HEK293 (cell line): ENCODE measurements around the gene ADRA2B.

Experiments
- CTCF ChIA-PET: fragments of 350-600 bp; formaldehyde crosslinking; extraction: SDS; loops from one replicate; lab custom pipeline; 2021; ENCODE audit warnings: antibody characterized with exemption; lab: Yijun Ruan, JAX
- POLR2A ChIA-PET: fragments of 300-600 bp; formaldehyde crosslinking; extraction: SDS; loops from one replicate; lab custom pipeline; 2020; ENCODE audit warnings: antibody characterized with exemption, inconsistent platforms; lab: Yijun Ruan, JAX
- H3K27ac ChIP-seq: fragments of 200-500 bp; sonication (Bioruptor generic); 2 replicates; pipeline ENCODE4 v1.5.1; 2014; ENCODE audit warnings: low read depth, low read length, control low read depth, inconsistent platforms; ENCODE audit errors: extremely low read depth
- H3K36me3 ChIP-seq, 2 experiments: fragments of 200-500 bp in 1 of 2; sonication (Bioruptor generic) in 1 of 2; 1 replicate in 1 of 2; 2 replicates in 1 of 2; pipeline ENCODE4 v1.5.1; 2014 to 2017; ENCODE audit warnings: inconsistent platforms in 2 of 2, low read length in 2 of 2; ENCODE audit not compliant: control insufficient read depth in 2 of 2, insufficient read depth in 1 of 2
- H3K4me1 ChIP-seq: fragments of 200-500 bp; sonication (Bioruptor generic); 2 replicates; pipeline ENCODE4 v1.5.1; 2014; ENCODE audit warnings: mild to moderate bottlenecking, low read length, inconsistent platforms; ENCODE audit not compliant: control insufficient read depth, insufficient read depth
- H3K4me3 ChIP-seq: 2 replicates; pipeline ENCODE4 v1.5.1; 2011; ENCODE audit warnings: low read depth, mild to moderate bottlenecking, control low read depth, low read length, moderate library complexity
- H3K9me3 ChIP-seq: fragments of 200-500 bp; sonication (Bioruptor generic); 2 replicates; pipeline ENCODE4 v1.5.1; 2014; ENCODE audit warnings: low read depth, low read length, inconsistent platforms; ENCODE audit not compliant: control insufficient read depth, insufficient read depth
- GFI1B ChIP-seq: fragments of 450-650 bp; formaldehyde crosslinking; IDR thresholded peaks from 2 replicates; pipeline ENCODE4 v1.5.1; 2016; ENCODE audit warnings: missing biosample characterization, missing genetic modification characterization
- KLF8 ChIP-seq: fragments of 450-650 bp; formaldehyde crosslinking; IDR thresholded peaks from 2 replicates; pipeline ENCODE4 v1.5.1; 2016; ENCODE audit warnings: missing biosample characterization, missing genetic modification characterization
- RBAK ChIP-seq: fragments of 450-650 bp; formaldehyde crosslinking; IDR thresholded peaks from 2 replicates; pipeline ENCODE4 v1.5.1; 2016; ENCODE audit warnings: missing biosample characterization, missing genetic modification characterization
- REPIN1 ChIP-seq: fragments of 450-650 bp; formaldehyde crosslinking; IDR thresholded peaks from 2 replicates; pipeline ENCODE4 v1.5.1; 2017; ENCODE audit warnings: missing biosample characterization, missing genetic modification characterization, low read depth
- TCF7L2 ChIP-seq: IDR thresholded peaks from 2 replicates; pipeline ENCODE4 v1.6.1; 2011; ENCODE audit warnings: low read depth, mild to moderate bottlenecking, inconsistent platforms, low read length, moderate library complexity, borderline replicate concordance
- TRIM28 ChIP-seq: IDR thresholded peaks from 2 replicates; pipeline ENCODE4 v1.6.1; 2011; ENCODE audit warnings: low read length, control low read depth, borderline replicate concordance
- ZBTB8A ChIP-seq: fragments of 450-650 bp; formaldehyde crosslinking; IDR thresholded peaks from 2 replicates; pipeline ENCODE4 v1.5.1; 2016; ENCODE audit warnings: missing biosample characterization, missing genetic modification characterization
- ZNF140 ChIP-seq: fragments of 450-650 bp; formaldehyde crosslinking; IDR thresholded peaks from 2 replicates; pipeline ENCODE4 v1.5.1; 2016; ENCODE audit warnings: missing biosample characterization, missing genetic modification characterization
- ZNF155 ChIP-seq: fragments of 450-650 bp; formaldehyde crosslinking; IDR thresholded peaks from 2 replicates; pipeline ENCODE4 v1.5.1; 2016; ENCODE audit warnings: missing biosample characterization, missing genetic modification characterization
- ZNF184 ChIP-seq: fragments of 450-650 bp; IDR thresholded peaks from 2 replicates; pipeline ENCODE4 v1.5.1; 2018; ENCODE audit warnings: missing biosample characterization, mild to moderate bottlenecking, missing genetic modification characterization
- ZNF202 ChIP-seq: fragments of 450-650 bp; formaldehyde crosslinking; IDR thresholded peaks from 2 replicates; pipeline ENCODE4 v1.5.1; 2016; ENCODE audit warnings: missing biosample characterization, missing genetic modification characterization, borderline replicate concordance
- ZNF211 ChIP-seq: fragments of 450-650 bp; formaldehyde crosslinking; IDR thresholded peaks from 2 replicates; pipeline ENCODE4 v1.5.1; 2016; ENCODE audit warnings: low read depth, missing biosample characterization, missing genetic modification characterization
- ZNF24 ChIP-seq: fragments of 450-650 bp; formaldehyde crosslinking; IDR thresholded peaks from 2 replicates; pipeline ENCODE4 v1.5.1; 2016; ENCODE audit warnings: missing biosample characterization, missing genetic modification characterization
- ZNF311 ChIP-seq: fragments of 450-650 bp; formaldehyde crosslinking; IDR thresholded peaks from 2 replicates; pipeline ENCODE4 v1.5.1; 2017; ENCODE audit warnings: missing biosample characterization, missing genetic modification characterization, borderline replicate concordance
- ZNF416 ChIP-seq: fragments of 450-650 bp; formaldehyde crosslinking; IDR thresholded peaks from 2 replicates; pipeline ENCODE4 v1.5.1; 2016; ENCODE audit warnings: missing biosample characterization, missing genetic modification characterization
- ZNF624 ChIP-seq: fragments of 450-650 bp; formaldehyde crosslinking; IDR thresholded peaks from 2 replicates; pipeline ENCODE4 v1.5.1; 2017; ENCODE audit warnings: missing biosample characterization, missing genetic modification characterization
- ZNF658 ChIP-seq: fragments of 450-650 bp; formaldehyde crosslinking; IDR thresholded peaks from 2 replicates; pipeline ENCODE4; 2016; ENCODE audit warnings: missing biosample characterization, missing genetic modification characterization
- ZNF776 ChIP-seq: fragments of 450-650 bp; formaldehyde crosslinking; IDR thresholded peaks from 2 replicates; pipeline ENCODE4 v1.5.0; 2017; ENCODE audit warnings: missing biosample characterization, missing genetic modification characterization, borderline replicate concordance
- TF ChIP-seq, protein P1 (sequence below): fragments of 450-650 bp; formaldehyde crosslinking; IDR thresholded peaks from 2 replicates; pipeline ENCODE4 v1.5.0; 2017; ENCODE audit warnings: missing biosample characterization, missing genetic modification characterization, borderline replicate concordance
- TF ChIP-seq, protein P2 (sequence below): fragments of 450-650 bp; formaldehyde crosslinking; IDR thresholded peaks from 2 replicates; pipeline ENCODE4 v1.5.1; 2017; ENCODE audit warnings: missing biosample characterization, missing genetic modification characterization

Gene ADRA2B

DNA sequence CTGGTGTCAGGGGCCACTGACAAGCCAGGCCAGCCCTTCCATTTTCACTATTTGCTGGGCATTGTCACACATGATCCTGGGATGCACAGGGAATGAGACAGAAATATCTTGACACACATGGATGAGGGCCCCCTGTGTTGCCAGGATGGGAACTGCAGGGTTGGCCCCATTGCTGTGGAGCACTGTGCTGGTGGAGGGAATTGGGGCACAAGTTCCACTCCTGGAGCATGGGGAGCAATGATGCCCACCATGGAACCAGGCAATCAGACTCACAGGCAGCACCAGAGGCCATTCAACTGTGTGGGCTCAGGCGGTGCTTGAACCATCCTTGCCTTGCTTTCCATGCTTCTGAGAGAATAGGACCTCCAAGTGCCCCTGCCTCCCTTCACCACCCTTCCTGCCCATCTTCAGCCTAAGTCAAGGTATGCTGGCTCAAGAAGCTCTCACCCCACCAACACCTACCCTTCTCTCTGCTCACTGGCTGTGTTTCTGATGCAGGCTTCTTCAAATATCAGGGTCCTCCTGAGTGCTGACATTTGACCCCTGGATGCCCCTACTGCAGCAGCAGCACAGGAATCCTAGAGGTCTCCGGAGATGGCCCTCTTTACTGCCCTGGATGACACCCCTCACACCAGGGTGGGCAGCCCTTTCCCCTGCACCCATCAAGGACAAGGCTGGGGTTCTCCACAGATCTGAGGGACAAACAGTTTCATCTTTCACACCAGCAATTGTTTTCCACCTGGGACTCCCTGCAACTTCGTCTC, 11.0 kb downstream of the ADRA2B start:
- Histone ChIP-seq H3K4me1 (no peaks in the 10 kb centered on the region), H3K36me3 (no peaks in the 10 kb centered on the region), H3K27ac (no peak overlapping the region), H3K4me3 (no peak overlapping the region)
- POLR2A ChIA-PET = no interaction called here
- CTCF ChIA-PET = interaction anchor here (0.7 kb wide), 1 partner anchor 199 kb away, joined by 4 read pairs; no protein-coding TSS in a partner anchor
- TF ChIP-seq TRIM28 = peak; percentile 17; the same call in 1 of the 2 replicates
- no peak for TF ChIP-seq ZNF24 (tag by site-specific recombination)
- TF ChIP-seq, all 188 proteins: peak for 1
- H3K9me3 ChIP-seq = no peaks in the 10 kb centered on the region

DNA sequence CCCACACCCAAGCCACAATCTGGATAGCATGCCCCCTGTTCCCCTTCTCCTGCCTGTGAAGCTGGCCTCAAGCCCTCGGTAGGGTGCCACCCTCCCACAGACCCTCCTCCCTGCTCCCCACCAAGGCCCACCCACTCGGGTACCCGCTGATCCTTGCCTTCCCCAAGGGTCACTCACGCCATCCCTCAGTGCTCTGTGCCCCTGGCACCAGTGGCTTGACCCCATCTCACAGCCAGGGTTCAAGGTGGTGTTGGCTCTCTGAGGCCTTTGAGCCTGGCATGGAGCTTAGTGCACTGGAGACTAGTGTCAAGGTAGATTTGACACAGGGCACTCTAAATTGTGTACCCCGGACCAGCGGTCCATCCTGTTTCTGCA, 11.9 kb downstream of the ADRA2B start:
- no peak for TF ChIP-seq ZNF658 (tag by site-specific recombination)
- no peak for TF ChIP-seq RBAK (tag by site-specific recombination)
- TF ChIP-seq, protein P1, sequence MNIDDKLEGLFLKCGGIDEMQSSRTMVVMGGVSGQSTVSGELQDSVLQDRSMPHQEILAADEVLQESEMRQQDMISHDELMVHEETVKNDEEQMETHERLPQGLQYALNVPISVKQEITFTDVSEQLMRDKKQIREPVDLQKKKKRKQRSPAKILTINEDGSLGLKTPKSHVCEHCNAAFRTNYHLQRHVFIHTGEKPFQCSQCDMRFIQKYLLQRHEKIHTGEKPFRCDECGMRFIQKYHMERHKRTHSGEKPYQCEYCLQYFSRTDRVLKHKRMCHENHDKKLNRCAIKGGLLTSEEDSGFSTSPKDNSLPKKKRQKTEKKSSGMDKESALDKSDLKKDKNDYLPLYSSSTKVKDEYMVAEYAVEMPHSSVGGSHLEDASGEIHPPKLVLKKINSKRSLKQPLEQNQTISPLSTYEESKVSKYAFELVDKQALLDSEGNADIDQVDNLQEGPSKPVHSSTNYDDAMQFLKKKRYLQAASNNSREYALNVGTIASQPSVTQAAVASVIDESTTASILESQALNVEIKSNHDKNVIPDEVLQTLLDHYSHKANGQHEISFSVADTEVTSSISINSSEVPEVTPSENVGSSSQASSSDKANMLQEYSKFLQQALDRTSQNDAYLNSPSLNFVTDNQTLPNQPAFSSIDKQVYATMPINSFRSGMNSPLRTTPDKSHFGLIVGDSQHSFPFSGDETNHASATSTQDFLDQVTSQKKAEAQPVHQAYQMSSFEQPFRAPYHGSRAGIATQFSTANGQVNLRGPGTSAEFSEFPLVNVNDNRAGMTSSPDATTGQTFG (tag by site-specific recombination) = no peak
- TF ChIP-seq GFI1B (tag by site-specific recombination) = no peak
- no peak for TF ChIP-seq ZNF211
- TF ChIP-seq, protein P2, sequence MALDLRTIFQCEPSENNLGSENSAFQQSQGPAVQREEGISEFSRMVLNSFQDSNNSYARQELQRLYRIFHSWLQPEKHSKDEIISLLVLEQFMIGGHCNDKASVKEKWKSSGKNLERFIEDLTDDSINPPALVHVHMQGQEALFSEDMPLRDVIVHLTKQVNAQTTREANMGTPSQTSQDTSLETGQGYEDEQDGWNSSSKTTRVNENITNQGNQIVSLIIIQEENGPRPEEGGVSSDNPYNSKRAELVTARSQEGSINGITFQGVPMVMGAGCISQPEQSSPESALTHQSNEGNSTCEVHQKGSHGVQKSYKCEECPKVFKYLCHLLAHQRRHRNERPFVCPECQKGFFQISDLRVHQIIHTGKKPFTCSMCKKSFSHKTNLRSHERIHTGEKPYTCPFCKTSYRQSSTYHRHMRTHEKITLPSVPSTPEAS = no peak
- no peak for TF ChIP-seq REPIN1 (tag by site-specific recombination)
- TF ChIP-seq ZNF311 = no peak
- TF ChIP-seq ZNF776 = no peak
- no peak for TF ChIP-seq ZNF202
- no peak for TF ChIP-seq TCF7L2
- TF ChIP-seq ZNF184 = no peak
- TF ChIP-seq ZNF416 (tag by site-specific recombination) = no peak
- no peak for TF ChIP-seq ZNF155
- TF ChIP-seq ZBTB8A (tag by site-specific recombination) = no peak
- no peak for TF ChIP-seq ZNF140 (tag by site-specific recombination)
- TF ChIP-seq KLF8 (tag by site-specific recombination) = no peak
- TF ChIP-seq ZNF624 (tag by site-specific recombination) = no peak
- POLR2A ChIA-PET = no interaction called here

More for the DNA sequence above, 11.9 kb downstream of the ADRA2B start:
- Histone ChIP-seq H3K4me1 (no peaks in the 10 kb centered on the region), H3K4me3 (no peak overlapping the region), H3K9me3 (no peaks in the 10 kb centered on the region), H3K36me3 (no peaks in the 10 kb centered on the region), H3K27ac (no peak overlapping the region)
- CTCF ChIA-PET = interaction anchor here (0.7 kb wide), 1 partner anchor 200 kb away, joined by 4 read pairs; no protein-coding TSS in a partner anchor
